GM19043 (cell line): ENCODE data around the gene LDLR.

ENCODE experiments used
- ATAC-seq: cut with Tn5 transposase; IDR thresholded peaks from one replicate; pipeline ENCODE4 v1.9.1; 2021; ENCODE audit warnings: low read depth; ENCODE audit not compliant: unreplicated experiment

The LDLR gene

GRCh38 chr19:11089254-11090013, at the start of gene LDLR:
Gene LDLR (plus strand): TSS chr19:11089463. CDS start chr19:11089549, 86 bp downstream.
- no peak for ATAC-seq

- ATAC-seq: no peak
Measured at GRCh38 chr19:11041194-11041593, 48.1 kb upstream of the LDLR start.

GRCh38 chr19:11041966-11042627, 47.2 kb upstream of the LDLR start:
- no peak for ATAC-seq

GRCh38 chr19:11044431-11044830, 44.8 kb upstream of the LDLR start:
- ATAC-seq: no peak

GRCh38 chr19:11045536-11045935, 43.7 kb upstream of the LDLR start:
- no peak for ATAC-seq

- no peak for ATAC-seq
Measured at GRCh38 chr19:11046605-11047354, 42.5 kb upstream of the LDLR start.

- ATAC-seq: no peak
Measured at GRCh38 chr19:11047866-11048265, 41.4 kb upstream of the LDLR start.

GRCh38 chr19:11050323-11051114, 38.7 kb upstream of the LDLR start:
- ATAC-seq: no peak

GRCh38 chr19:11053817-11054195, 35.5 kb upstream of the LDLR start:
- no peak for ATAC-seq

- ATAC-seq: no peak
Measured at GRCh38 chr19:11054200-11054599, 35.1 kb upstream of the LDLR start.

GRCh38 chr19:11054628-11055027, 34.6 kb upstream of the LDLR start:
- ATAC-seq: no peak

- no peak for ATAC-seq
Measured at GRCh38 chr19:11058246-11059030, 30.8 kb upstream of the LDLR start.

- no peak for ATAC-seq
Measured at GRCh38 chr19:11059511-11060358, 29.5 kb upstream of the LDLR start.

- ATAC-seq: no peak
Measured at GRCh38 chr19:11061952-11062351, 27.3 kb upstream of the LDLR start.

- ATAC-seq: no peak
Measured at GRCh38 chr19:11063434-11063833, 25.8 kb upstream of the LDLR start.

GRCh38 chr19:11064831-11065303, 24.4 kb upstream of the LDLR start:
- ATAC-seq: no peak

- no peak for ATAC-seq
Measured at GRCh38 chr19:11066326-11066725, 22.9 kb upstream of the LDLR start.

GRCh38 chr19:11067356-11068113, 21.7 kb upstream of the LDLR start:
- ATAC-seq: no peak
